GM23248 (cell line): ENCODE results near the gene SULT1E1. TPM values are rescaled to one million over a fixed set of nuclear protein-coding genes. Genes with fewer than 3 reads are reported as not detected.
A peak's percentile ranks its signal among the peaks of the same experiment; 100 is the strongest.

Experiments
- DNase-seq: peaks from one replicate; pipeline ENCODE4 v3.0.0-alpha.2; 2015
- H2AFZ ChIP-seq: fragments of 200-600 bp; sonication (generic); 2 replicates; pipeline ENCODE4 v1.6.1; 2016; ENCODE audit warnings: antibody characterized with exemption
- H3F3A ChIP-seq: fragments of 200-600 bp; sonication (generic); 2 replicates; pipeline ENCODE4 v1.6.1; 2016; ENCODE audit warnings: mild to moderate bottlenecking, antibody characterized with exemption, mixed run types; ENCODE audit not compliant: insufficient read depth
- H3K27ac ChIP-seq: fragments of 200-600 bp; sonication (generic); 2 replicates; pipeline ENCODE4 v1.5.1; 2016; ENCODE audit warnings: mild to moderate bottlenecking
- H3K27me3 ChIP-seq: fragments of 200-600 bp; sonication (generic); replicated peaks from 2 replicates; pipeline ENCODE4 v1.6.1; 2016; ENCODE audit warnings: mild to moderate bottlenecking; ENCODE audit not compliant: insufficient read depth
- H3K36me3 ChIP-seq: fragments of 200-600 bp; sonication (generic); 2 replicates; pipeline ENCODE4 v1.6.1; 2016; ENCODE audit warnings: low read depth, mild to moderate bottlenecking
- H3K4me1 ChIP-seq: fragments of 200-600 bp; sonication (generic); 2 replicates; pipeline ENCODE4 v1.6.1; 2016; ENCODE audit warnings: mild to moderate bottlenecking; ENCODE audit not compliant: insufficient read depth
- H3K4me2 ChIP-seq: fragments of 200-600 bp; sonication (generic); one replicate; pipeline ENCODE4 v1.6.1; 2016; ENCODE audit warnings: mild to moderate bottlenecking; ENCODE audit not compliant: unreplicated experiment
- H3K4me3 ChIP-seq: fragments of 200-600 bp; sonication (generic); 2 replicates; pipeline ENCODE4 v1.5.1; 2016; ENCODE audit warnings: mild to moderate bottlenecking
- H3K79me2 ChIP-seq: fragments of 200-600 bp; sonication (generic); 2 replicates; pipeline ENCODE4 v1.6.1; 2016; ENCODE audit warnings: mild to moderate bottlenecking; ENCODE audit not compliant: insufficient read depth
- H3K9ac ChIP-seq: fragments of 200-600 bp; sonication (generic); 2 replicates; pipeline ENCODE4 v1.6.1; 2016; ENCODE audit warnings: mild to moderate bottlenecking
- H3K9me2 ChIP-seq: fragments of 200-600 bp; sonication (generic); 2 replicates; pipeline ENCODE4 v1.6.1; 2016; ENCODE audit warnings: mixed run types, mild to moderate bottlenecking, moderate library complexity; ENCODE audit not compliant: insufficient read depth
- H3K9me3 ChIP-seq: fragments of 200-600 bp; sonication (generic); one replicate; pipeline ENCODE4 v1.6.1; 2017; ENCODE audit warnings: low read depth
- H4K20me1 ChIP-seq: fragments of 200-600 bp; sonication (generic); 2 replicates; pipeline ENCODE4 v1.6.0; 2016; ENCODE audit not compliant: insufficient read depth
- EZH2 ChIP-seq: fragments of 200-600 bp; sonication (generic); IDR thresholded peaks from 2 replicates; pipeline ENCODE4 v1.6.1; 2018; ENCODE audit warnings: antibody characterized with exemption, mild to moderate bottlenecking; ENCODE audit not compliant: insufficient read depth, poor library complexity, severe bottlenecking
- EZH2phosphoT487 ChIP-seq: fragments of 200-600 bp; sonication (generic); IDR thresholded peaks from 2 replicates; pipeline ENCODE4 v1.6.1; 2018; ENCODE audit warnings: antibody characterized with exemption, moderate library complexity, mild to moderate bottlenecking, low read depth; ENCODE audit not compliant: insufficient read depth
- WGBS, 2 experiments: methylation state at CpG; one replicate each; pipeline ENCODE4 v1.1.6; 2015 to 2017; ENCODE audit warnings: low lambda C conversion rate in 2 of 2, low coverage in 1 of 2; ENCODE audit errors: missing lambda C conversion rate in 2 of 2; 5-methylcytosine and 5-hydroxymethylcytosine counted together
- in situ Hi-C: fragments of 300-500 bp; cut with MboI; formaldehyde crosslinking; loops from 2 replicates; pipeline ENCODE4 v1.15.0; 2020
- polyA plus RNA-seq: library from polyadenylated mRNA; unstranded; fragments of >200 nt; fragmentation: Nextera tagmentation; extraction: Ambion mirVana; gene quantifications from 2 replicates; pipeline ENCODE4 v1.2.1, GENCODE V29; 2016
- total RNA-seq: library from RNA; depleted of rRNA; stranded (reverse); fragments of >200 nt; shearing (Covaris generic); gene quantifications from 2 replicates; pipeline ENCODE4 v1.2.3, GENCODE V29; 2014

Gene SULT1E1
- total and polyA plus RNA-seq, 2 experiments from 2014 or later: not detected

DNA sequence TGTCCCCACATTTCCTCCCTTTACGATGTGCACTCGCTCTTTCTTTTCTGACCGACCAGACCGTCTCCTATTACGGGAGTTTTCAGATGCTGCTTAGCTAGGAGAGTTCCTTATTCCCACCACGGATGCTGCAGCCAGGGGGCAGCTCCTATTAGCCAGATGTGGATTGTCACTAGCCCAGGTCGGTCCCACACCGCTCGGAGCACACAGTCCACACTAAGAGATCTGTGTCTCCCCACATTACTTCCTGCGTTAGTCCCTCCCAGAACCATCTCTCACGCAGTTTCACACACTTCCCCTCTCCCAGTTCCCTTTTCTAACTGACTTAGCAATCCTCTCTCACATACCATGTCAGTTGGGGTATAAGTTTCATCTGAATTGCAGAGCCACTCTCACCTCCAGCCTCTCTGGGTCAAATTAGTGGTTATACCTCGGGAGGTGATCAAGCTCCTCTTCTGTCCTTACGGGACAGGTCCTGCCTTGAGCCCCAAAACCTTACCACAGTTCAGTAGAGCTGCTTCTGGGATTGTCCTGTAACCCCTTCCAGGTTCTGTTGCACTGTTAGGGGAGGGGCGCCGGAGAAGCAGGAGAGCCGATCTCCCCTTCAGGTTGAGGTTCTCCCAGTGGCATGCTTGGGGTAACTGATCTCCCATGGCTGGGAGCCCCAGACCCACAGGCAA, 28.2 kb downstream of the SULT1E1 start:
- no peak for DNase-seq
- Histone ChIP-seq H3K27me3 (peaks cover 10% of the 10 kb centered on the region), H3K4me3 (no peak overlapping the region), H3F3A (no peaks in the 10 kb centered on the region), H3K9ac (no peak overlapping the region), H3K9me2 (no peaks in the 10 kb centered on the region), H3K4me2 (no peak overlapping the region), H2AFZ (no peak overlapping the region), H3K4me1 (no peaks in the 10 kb centered on the region), H3K27ac (no peak overlapping the region), H3K79me2 (no peaks in the 10 kb centered on the region), H3K36me3 (no peaks in the 10 kb centered on the region), H4K20me1 (no peaks in the 10 kb centered on the region), H3K9me3 (no peaks in the 10 kb centered on the region)
- WGBS, 2 experiments: 67 to 72% methylated on average over 16 of the region's 16 CpGs
- in situ Hi-C loops: no loop called here
- no peak for TF ChIP-seq EZH2phosphoT487
- no peak for TF ChIP-seq EZH2

DNA sequence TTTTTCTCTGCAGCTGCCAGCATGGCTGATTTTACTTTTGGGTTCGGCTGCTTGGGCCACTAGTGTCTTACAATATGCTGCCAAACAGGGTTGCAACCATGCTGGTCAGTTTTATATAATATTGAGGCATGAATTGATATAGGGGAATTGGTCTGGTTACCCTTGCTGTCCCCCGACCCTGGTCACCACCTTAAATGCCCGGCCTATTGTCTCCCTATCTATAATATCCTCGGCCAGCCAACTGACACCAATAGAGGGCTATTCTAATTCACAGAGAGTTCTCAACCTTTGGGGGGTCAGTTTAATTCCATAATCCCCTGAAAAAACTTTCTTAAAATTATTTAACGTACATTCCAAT, 28.7 kb downstream of the SULT1E1 start:
- Histone ChIP-seq H3K9me3 (no peaks in the 10 kb centered on the region), H4K20me1 (no peaks in the 10 kb centered on the region), H2AFZ (no peak overlapping the region), H3K79me2 (no peaks in the 10 kb centered on the region), H3K36me3 (no peaks in the 10 kb centered on the region), H3K4me2 (no peak overlapping the region), H3K9ac (no peak overlapping the region), H3K9me2 (no peaks in the 10 kb centered on the region), H3K4me3 (no peak overlapping the region), H3K27me3 (peaks cover 10% of the 10 kb centered on the region), H3K4me1 (no peaks in the 10 kb centered on the region), H3F3A (no peaks in the 10 kb centered on the region), H3K27ac (no peak overlapping the region)
- TF ChIP-seq EZH2: no peak
- in situ Hi-C loops: no loop called here
- DNase-seq: no peak
- 55 to 65% methylated on average over 5 of the region's 5 CpGs for WGBS, 2 experiments

DNA sequence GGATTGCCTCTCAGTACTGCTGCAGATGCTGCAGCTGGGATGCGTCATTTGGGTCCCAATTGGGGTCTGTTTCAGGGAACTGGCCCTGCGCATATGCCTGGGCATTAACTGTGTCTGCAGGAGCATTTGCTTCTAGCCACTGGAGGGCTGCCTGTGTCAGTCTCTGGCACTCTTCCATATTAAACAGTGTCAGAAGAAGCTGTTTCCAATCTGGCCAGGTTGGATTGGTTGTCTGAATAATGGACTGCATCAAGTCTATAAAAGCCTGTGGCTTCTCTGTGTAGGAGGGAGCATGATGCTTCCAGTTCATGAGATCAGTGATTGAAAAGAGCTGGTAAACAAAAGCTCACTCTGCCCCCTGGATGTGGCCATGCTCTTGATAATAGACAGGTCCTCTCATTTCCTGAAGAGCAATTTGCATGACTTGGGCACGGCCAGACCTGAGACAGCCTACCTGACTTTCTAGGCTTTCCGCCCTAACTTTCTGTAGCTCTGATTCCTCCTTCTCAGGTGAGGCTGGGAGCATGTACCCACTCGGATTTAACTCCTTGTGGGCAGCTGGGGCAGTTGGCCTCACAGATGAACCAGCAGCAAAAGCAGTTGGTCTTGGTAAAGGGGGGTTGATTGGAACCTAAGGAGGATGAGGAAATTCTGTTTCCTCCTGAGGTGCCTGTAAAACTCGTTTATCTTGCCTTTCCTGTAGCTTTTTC, 29.2 kb downstream of the SULT1E1 start:
- WGBS, 2 experiments: 42 to 51% methylated on average over 6 of the region's 6 CpGs
- no peak overlapping the region for H3K27ac ChIP-seq
- DNase-seq: peak; percentile 10

DNA sequence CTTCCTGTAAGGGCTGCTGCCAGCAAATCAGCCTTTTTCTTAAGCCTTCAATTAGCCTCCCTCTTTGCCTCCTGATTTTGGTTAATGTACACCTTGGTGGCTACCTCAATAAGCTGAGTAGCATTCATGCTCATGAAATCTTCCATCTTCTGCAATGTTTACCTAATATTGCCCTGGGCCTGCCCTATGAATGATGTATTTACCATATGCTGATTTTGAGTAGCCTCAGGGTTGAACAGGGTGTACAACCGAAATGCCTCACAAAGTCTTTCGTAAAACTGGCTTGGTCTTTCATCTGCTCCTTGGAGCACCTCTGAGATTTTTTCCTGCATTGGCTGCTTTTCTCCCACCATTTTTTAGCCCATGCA, 29.8 kb downstream of the SULT1E1 start:
- no peak overlapping the region for H3K27ac ChIP-seq
- H3K4me3 ChIP-seq: no peak overlapping the region
- 53 to 67% methylated on average over 2 of the region's 2 CpGs for WGBS, 2 experiments
- no peak overlapping the region for H3K4me2 ChIP-seq
- no peaks in the 10 kb centered on the region for H3K9me2 ChIP-seq
- no peak overlapping the region for H2AFZ ChIP-seq
- no peaks in the 10 kb centered on the region for H3K4me1 ChIP-seq
- H3K27me3 ChIP-seq: peaks cover 10% of the 10 kb centered on the region
- in situ Hi-C loops: no loop called here
- H4K20me1 ChIP-seq: no peaks in the 10 kb centered on the region
- no peaks in the 10 kb centered on the region for H3K9me3 ChIP-seq
- DNase-seq: no peak
- H3K36me3 ChIP-seq: no peaks in the 10 kb centered on the region
- H3K79me2 ChIP-seq: no peaks in the 10 kb centered on the region
- H3K9ac ChIP-seq: no peak overlapping the region
- H3F3A ChIP-seq: no peaks in the 10 kb centered on the region
- TF ChIP-seq EZH2phosphoT487: no peak
- no peak for TF ChIP-seq EZH2

More for the DNA sequence above, 29.2 kb downstream of the SULT1E1 start:
- Histone ChIP-seq H4K20me1 (no peaks in the 10 kb centered on the region), H2AFZ (no peak overlapping the region), H3K9me2 (no peaks in the 10 kb centered on the region), H3K4me3 (no peak overlapping the region), H3K79me2 (no peaks in the 10 kb centered on the region), H3F3A (no peaks in the 10 kb centered on the region), H3K4me1 (no peaks in the 10 kb centered on the region), H3K27me3 (peaks cover 10% of the 10 kb centered on the region), H3K4me2 (no peak overlapping the region), H3K36me3 (no peaks in the 10 kb centered on the region), H3K9ac (no peak overlapping the region), H3K9me3 (no peaks in the 10 kb centered on the region)
- no peak for TF ChIP-seq EZH2
- TF ChIP-seq EZH2phosphoT487: no peak
- in situ Hi-C loops: no loop called here
